ENCODE measurements around the gene L3MBTL4. TPM values are rescaled to one million over a fixed set of nuclear protein-coding genes. Genes with fewer than 3 reads are reported as not detected.

L3MBTL4 gene
- total and polyA plus RNA-seq, 2 experiments from 2014 or later: 4.1 to 14.1 TPM

DNA sequence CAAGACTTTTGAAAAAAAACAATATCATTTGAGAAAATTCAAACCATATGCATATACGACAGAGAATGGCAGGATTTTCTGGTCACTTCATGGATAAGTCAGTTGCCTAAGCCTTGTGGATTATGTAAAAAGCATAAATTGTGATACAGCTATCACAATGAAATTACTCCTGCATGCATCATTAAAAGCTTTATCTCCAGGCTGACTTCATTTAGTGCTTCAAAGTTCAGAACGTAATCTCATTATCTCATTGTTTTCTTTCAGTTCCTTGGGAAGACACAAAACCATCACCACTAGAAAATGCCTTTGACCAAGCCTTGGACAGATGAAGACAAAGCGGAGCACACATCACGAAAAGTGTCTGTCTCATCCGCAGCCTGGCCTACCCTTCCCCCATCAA lies 57.0 kb downstream of the L3MBTL4 start:
- Histone ChIP-seq H3K79me2 (peaks cover 8% of the 10 kb centered on the region), H3K9me3 (ENCODE audit: low read depth) (no peaks in the 10 kb centered on the region), H3K4me2 (no peak overlapping the region), H3K9me2 (replicated peaks; ENCODE audit: insufficient read depth) (no peaks in the 10 kb centered on the region), H3K4me1 (ENCODE audit: insufficient read depth) (no peaks in the 10 kb centered on the region), H3K36me3 (replicated peaks; ENCODE audit: insufficient read depth, low read depth) (no peaks in the 10 kb centered on the region), H3K4me3 (no peak overlapping the region), H3K27me3 (no peaks in the 10 kb centered on the region), H2AFZ (no peak overlapping the region), H3K27ac (no peak overlapping the region), H4K20me1 (ENCODE audit: insufficient read depth, poor library complexity, severe bottlenecking) (no peaks in the 10 kb centered on the region)
- TF ChIP-seq EZH2phosphoT487 (IDR thresholded peaks at IDR 0.05; ENCODE audit: low read depth, severe bottlenecking, unreplicated experiment) (no peak), EZH2 (IDR thresholded peaks at IDR 0.05; ENCODE audit: borderline replicate concordance) (no peak)
- TF ChIP-seq, protein P1, sequence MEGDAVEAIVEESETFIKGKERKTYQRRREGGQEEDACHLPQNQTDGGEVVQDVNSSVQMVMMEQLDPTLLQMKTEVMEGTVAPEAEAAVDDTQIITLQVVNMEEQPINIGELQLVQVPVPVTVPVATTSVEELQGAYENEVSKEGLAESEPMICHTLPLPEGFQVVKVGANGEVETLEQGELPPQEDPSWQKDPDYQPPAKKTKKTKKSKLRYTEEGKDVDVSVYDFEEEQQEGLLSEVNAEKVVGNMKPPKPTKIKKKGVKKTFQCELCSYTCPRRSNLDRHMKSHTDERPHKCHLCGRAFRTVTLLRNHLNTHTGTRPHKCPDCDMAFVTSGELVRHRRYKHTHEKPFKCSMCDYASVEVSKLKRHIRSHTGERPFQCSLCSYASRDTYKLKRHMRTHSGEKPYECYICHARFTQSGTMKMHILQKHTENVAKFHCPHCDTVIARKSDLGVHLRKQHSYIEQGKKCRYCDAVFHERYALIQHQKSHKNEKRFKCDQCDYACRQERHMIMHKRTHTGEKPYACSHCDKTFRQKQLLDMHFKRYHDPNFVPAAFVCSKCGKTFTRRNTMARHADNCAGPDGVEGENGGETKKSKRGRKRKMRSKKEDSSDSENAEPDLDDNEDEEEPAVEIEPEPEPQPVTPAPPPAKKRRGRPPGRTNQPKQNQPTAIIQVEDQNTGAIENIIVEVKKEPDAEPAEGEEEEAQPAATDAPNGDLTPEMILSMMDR (IDR thresholded peaks at IDR 0.05; ENCODE audit: poor library complexity): no peak
- WGBS (ENCODE audit: low lambda C conversion rate, missing lambda C conversion rate): 71% methylated on average over 5 of the region's 5 CpGs
- no peak for DNase-seq (ENCODE audit: low spot score)

DNA sequence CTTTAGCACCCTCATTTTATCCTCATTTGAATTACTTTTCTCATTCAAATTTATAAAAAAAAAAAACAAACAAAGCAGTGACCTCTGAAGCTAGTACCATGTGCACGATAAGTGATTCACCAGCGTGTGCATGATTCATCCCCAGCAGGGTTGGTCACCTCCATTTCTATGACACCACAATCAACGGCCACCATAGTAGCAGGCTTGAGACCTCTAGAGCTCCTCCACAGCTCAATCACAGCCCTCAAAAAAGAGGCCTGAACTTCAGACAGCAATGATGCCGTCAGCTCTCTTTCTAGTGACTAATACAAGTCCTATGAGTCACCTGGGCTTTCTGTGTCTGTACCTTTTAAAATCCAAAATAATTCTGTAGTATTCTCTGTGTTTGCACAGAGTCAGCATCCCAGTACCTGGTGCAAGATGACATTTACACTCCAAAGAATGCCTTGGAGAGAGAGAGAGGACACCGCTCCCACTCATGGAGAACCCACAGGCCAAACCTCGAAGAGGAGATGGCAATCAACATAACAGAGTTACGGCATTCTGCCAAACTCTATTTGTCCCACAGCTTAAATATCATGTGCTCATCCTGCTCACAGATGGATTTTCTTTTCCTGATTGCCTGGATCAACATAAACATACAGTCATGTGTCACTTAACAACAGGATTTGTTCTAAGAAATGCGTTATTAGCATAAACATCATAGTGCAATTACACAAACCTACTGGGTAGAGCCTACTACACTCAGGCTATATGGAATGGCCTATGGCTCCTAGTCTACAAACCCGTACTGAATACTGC lies 58.7 kb downstream of the L3MBTL4 start:
- DNase-seq (ENCODE audit: low spot score): peak; percentile 40
- no peaks in the 10 kb centered on the region for H3K9me2 ChIP-seq (replicated peaks; ENCODE audit: insufficient read depth)
- TF ChIP-seq, protein P1 (IDR thresholded peaks at IDR 0.05; ENCODE audit: poor library complexity): no peak
- TF ChIP-seq EZH2 (IDR thresholded peaks at IDR 0.05; ENCODE audit: borderline replicate concordance) (no peak), EZH2phosphoT487 (IDR thresholded peaks at IDR 0.05; ENCODE audit: low read depth, severe bottlenecking, unreplicated experiment) (no peak)
- H3K27ac ChIP-seq: no peak overlapping the region
- no peak overlapping the region for H2AFZ ChIP-seq
- 81% methylated on average over 9 of the region's 9 CpGs for WGBS (ENCODE audit: low lambda C conversion rate, missing lambda C conversion rate)
- no peaks in the 10 kb centered on the region for H3K36me3 ChIP-seq (replicated peaks; ENCODE audit: insufficient read depth, low read depth)
- H3K9me3 ChIP-seq (ENCODE audit: low read depth): no peaks in the 10 kb centered on the region
- no peak overlapping the region for H3K4me2 ChIP-seq
- no peaks in the 10 kb centered on the region for H3K4me1 ChIP-seq (ENCODE audit: insufficient read depth)
- H3K27me3 ChIP-seq: no peaks in the 10 kb centered on the region
- H4K20me1 ChIP-seq (ENCODE audit: insufficient read depth, poor library complexity, severe bottlenecking): no peaks in the 10 kb centered on the region
- peaks cover 8% of the 10 kb centered on the region for H3K79me2 ChIP-seq
- H3K4me3 ChIP-seq: no peak overlapping the region

DNA sequence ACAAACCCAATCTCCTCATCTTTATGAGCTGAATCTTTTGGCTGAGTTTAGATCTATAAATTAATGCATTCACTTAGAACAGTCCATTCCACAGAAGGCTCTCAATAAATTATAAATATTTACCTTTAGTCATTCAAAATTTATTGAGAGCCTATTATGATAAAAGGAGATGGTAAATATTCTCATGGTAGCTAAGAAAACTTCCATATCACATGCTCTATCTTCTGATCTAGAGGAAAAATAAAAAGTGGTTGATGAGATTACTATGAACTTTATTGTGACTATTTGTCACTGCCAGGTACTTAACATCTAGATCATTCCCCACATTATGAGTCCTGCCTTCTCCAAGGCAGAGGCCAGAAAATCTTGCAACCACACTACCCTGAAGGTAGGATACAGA lies 62.4 kb downstream of the L3MBTL4 start:
- no peak overlapping the region for H3K4me2 ChIP-seq
- no peaks in the 10 kb centered on the region for H3K27me3 ChIP-seq
- H3K36me3 ChIP-seq (replicated peaks; ENCODE audit: insufficient read depth, low read depth): no peaks in the 10 kb centered on the region
- no peak for TF ChIP-seq EZH2 (IDR thresholded peaks at IDR 0.05; ENCODE audit: borderline replicate concordance)
- TF ChIP-seq EZH2phosphoT487 (IDR thresholded peaks at IDR 0.05; ENCODE audit: low read depth, severe bottlenecking, unreplicated experiment): no peak
- TF ChIP-seq, protein P1 (IDR thresholded peaks at IDR 0.05; ENCODE audit: poor library complexity): no peak
- no peak overlapping the region for H3K27ac ChIP-seq
- H3K79me2 ChIP-seq: peaks cover 13% of the 10 kb centered on the region
- H3K9me2 ChIP-seq (replicated peaks; ENCODE audit: insufficient read depth): no peaks in the 10 kb centered on the region
- DNase-seq (ENCODE audit: low spot score): no peak
- no peak overlapping the region for H2AFZ ChIP-seq
- no peaks in the 10 kb centered on the region for H3K9me3 ChIP-seq (ENCODE audit: low read depth)
- no peak overlapping the region for H3K4me3 ChIP-seq
- no peaks in the 10 kb centered on the region for H4K20me1 ChIP-seq (ENCODE audit: insufficient read depth, poor library complexity, severe bottlenecking)
- H3K4me1 ChIP-seq (ENCODE audit: insufficient read depth): no peaks in the 10 kb centered on the region

Data from hepatocyte (in vitro differentiated cells).